Measurements from ENCODE around the gene APOO. TPM values are rescaled to one million over a fixed set of nuclear protein-coding genes. Genes with fewer than 3 reads are reported as not detected.
"Not testable (repeated sequence)": the region's sequence is repeated elsewhere in the genome, so short reads cannot be mapped to it uniquely, and the experiment has no call there.

Gene APOO
- total RNA-seq, 2 experiments from 2014 or later, result 23.8 to 24.2 TPM

- H3K4me1 Mint-ChIP-seq, result no peaks in the 10 kb centered on the region
- H3K36me3 Mint-ChIP-seq, result peaks cover 13% of the 10 kb centered on the region
- no peak overlapping the region for H3K27ac Mint-ChIP-seq
- H3K4me3 Mint-ChIP-seq, result no peak overlapping the region
- POLR2A ChIA-PET, result interaction anchor here (0.5 kb wide), 1 partner anchor 186 kb away, joined by 3 read pairs; no protein-coding TSS in a partner anchor
- ATAC-seq (ENCODE audit: low read depth) (no peak), DNase-seq (no peak)
- no peaks in the 10 kb centered on the region for H3K9me3 Mint-ChIP-seq
- H3K27me3 Mint-ChIP-seq, result no peaks in the 10 kb centered on the region
Measured at GRCh38 chrX:23870041-23870440, 37.7 kb downstream of the APOO start.

- peaks cover 11% of the 10 kb centered on the region for H3K36me3 Mint-ChIP-seq
- no peak overlapping the region for H3K4me3 Mint-ChIP-seq
- ATAC-seq (ENCODE audit: low read depth) (no peak), DNase-seq (no peak)
- no peaks in the 10 kb centered on the region for H3K4me1 Mint-ChIP-seq
- POLR2A ChIA-PET, result interaction anchor here (0.5 kb wide), 1 partner anchor 118 kb away, joined by 3 read pairs; no protein-coding TSS in a partner anchor
- H3K9me3 Mint-ChIP-seq, result no peaks in the 10 kb centered on the region
- H3K27ac Mint-ChIP-seq, result no peak overlapping the region
- H3K27me3 Mint-ChIP-seq, result no peaks in the 10 kb centered on the region
Measured at GRCh38 chrX:23864742-23865326, 42.9 kb downstream of the APOO start.

- DNase-seq; H3K9me3 Mint-ChIP-seq; H3K4me1 Mint-ChIP-seq; ATAC-seq (ENCODE audit: low read depth); H3K27me3 Mint-ChIP-seq; H3K4me3 Mint-ChIP-seq: not testable (repeated sequence)
- peaks cover 11% of the 10 kb centered on the region for H3K36me3 Mint-ChIP-seq
- peak overlapping the region; percentile 38 for H3K27ac Mint-ChIP-seq
- POLR2A ChIA-PET, result interaction anchor here (0.5 to 1.2 kb wide), 3 partner anchors 37 to 78 kb away, joined by 5 to 6 read pairs (median 6); partner anchors contain the start of gene SAT1
Measured at GRCh38 chrX:23861952-23862351, 45.8 kb downstream of the APOO start.

- no peak overlapping the region for H3K4me3 Mint-ChIP-seq
- H3K4me1 Mint-ChIP-seq, result no peaks in the 10 kb centered on the region
- peak overlapping the region; percentile 78 for H3K27ac Mint-ChIP-seq
- no peaks in the 10 kb centered on the region for H3K9me3 Mint-ChIP-seq
- H3K36me3 Mint-ChIP-seq, result peaks cover 13% of the 10 kb centered on the region
- H3K27me3 Mint-ChIP-seq, result no peaks in the 10 kb centered on the region
- ATAC-seq (ENCODE audit: low read depth) (peak; percentile 92), DNase-seq (no peak)
- POLR2A ChIA-PET, result interaction anchor here (1.0 to 1.2 kb wide), 2 partner anchors 45 to 78 kb away, joined by 5 to 6 read pairs; partner anchors contain the start of gene SAT1
Measured at GRCh38 chrX:23861215-23861896, 46.4 kb downstream of the APOO start.

DNA sequence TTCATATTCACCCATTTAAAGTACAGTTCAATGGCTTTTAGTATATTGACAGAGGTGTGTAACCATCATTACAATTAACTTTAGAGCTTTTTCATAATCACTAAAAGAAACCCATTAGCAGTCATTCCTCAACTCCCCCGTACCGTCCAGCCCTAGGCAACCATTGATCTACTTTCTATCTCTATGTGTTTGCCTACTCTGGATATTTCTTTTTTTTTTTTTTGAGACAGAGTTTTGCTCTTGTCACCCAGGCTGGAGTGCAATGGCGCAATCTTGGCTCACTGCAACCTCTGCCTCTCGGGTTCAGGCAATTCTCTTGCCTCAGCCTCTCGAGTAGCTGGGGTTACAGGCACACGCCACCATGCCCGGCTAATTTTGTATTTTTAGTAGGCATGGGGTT, 48.5 kb downstream of the APOO start:
- H3K27me3 Mint-ChIP-seq; H3K9me3 Mint-ChIP-seq; H3K4me1 Mint-ChIP-seq; H3K4me3 Mint-ChIP-seq; ATAC-seq (ENCODE audit: low read depth); DNase-seq; POLR2A ChIA-PET; H3K27ac Mint-ChIP-seq: not testable (repeated sequence)
- H3K36me3 Mint-ChIP-seq, result peaks cover 11% of the 10 kb centered on the region

- no peaks in the 10 kb centered on the region for H3K9me3 Mint-ChIP-seq
- H3K27me3 Mint-ChIP-seq, result no peaks in the 10 kb centered on the region
- ATAC-seq (ENCODE audit: low read depth) (no peak), DNase-seq (no peak)
- POLR2A ChIA-PET, result no interaction called here
- peaks cover 8% of the 10 kb centered on the region for H3K36me3 Mint-ChIP-seq
- no peaks in the 10 kb centered on the region for H3K4me1 Mint-ChIP-seq
- H3K27ac Mint-ChIP-seq, result no peak overlapping the region
- no peak overlapping the region for H3K4me3 Mint-ChIP-seq
Measured at GRCh38 chrX:23857935-23858334, 49.8 kb downstream of the APOO start.

DNA sequence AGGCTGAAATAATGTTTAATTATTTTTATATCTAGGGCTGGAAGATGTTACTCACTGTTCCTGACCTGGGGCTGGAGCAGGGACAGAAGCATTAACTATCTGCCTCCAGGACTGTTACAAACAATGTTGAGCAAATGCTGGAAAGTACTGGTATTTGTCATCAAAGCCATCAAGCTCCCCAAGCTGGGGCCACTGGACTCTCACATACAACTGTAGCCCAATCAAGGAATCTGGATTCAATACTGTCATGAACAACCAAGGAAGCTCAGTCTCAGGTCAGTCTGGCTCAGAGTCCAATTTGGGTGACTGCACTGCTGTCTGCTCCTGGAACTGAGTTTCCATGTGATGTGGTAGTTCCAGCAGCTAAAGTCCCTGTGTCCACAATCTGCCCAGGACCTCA, 50.4 kb downstream of the APOO start:
- DNase-seq (no peak), ATAC-seq (ENCODE audit: low read depth) (no peak)
- H3K27ac Mint-ChIP-seq, result no peak overlapping the region
- POLR2A ChIA-PET, result no interaction called here
- no peaks in the 10 kb centered on the region for H3K4me1 Mint-ChIP-seq
- H3K36me3 Mint-ChIP-seq, result peaks cover 8% of the 10 kb centered on the region
- H3K9me3 Mint-ChIP-seq, result no peaks in the 10 kb centered on the region
- no peaks in the 10 kb centered on the region for H3K27me3 Mint-ChIP-seq
- H3K4me3 Mint-ChIP-seq, result no peak overlapping the region

DNA sequence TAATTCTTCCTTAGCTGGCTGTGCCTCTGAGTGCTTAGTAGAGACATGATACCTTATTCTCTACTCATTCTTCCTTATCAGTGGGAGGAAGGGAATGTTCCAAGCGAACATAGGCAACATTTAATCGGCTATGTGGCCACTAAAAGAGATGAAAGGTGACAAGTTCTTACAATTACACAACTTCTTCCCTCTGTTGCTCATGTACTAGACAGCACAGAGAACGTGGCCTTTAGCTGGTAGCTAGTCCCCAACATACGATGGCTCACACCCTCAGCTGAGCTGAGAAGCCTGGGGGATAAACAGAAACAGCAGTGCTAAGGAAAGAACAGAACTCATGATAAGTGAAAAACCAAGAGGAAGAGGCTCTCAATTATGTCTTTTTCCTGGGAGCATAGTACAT, 52.2 kb downstream of the APOO start:
- Mint-ChIP-seq H3K4me1 (no peaks in the 10 kb centered on the region), H3K27me3 (no peaks in the 10 kb centered on the region), H3K9me3 (no peaks in the 10 kb centered on the region), H3K36me3 (peaks cover 2% of the 10 kb centered on the region), H3K27ac (no peak overlapping the region), H3K4me3 (no peak overlapping the region)
- POLR2A ChIA-PET, result no interaction called here
- no peak for ATAC-seq (ENCODE audit: low read depth)
- no peak for DNase-seq

DNA sequence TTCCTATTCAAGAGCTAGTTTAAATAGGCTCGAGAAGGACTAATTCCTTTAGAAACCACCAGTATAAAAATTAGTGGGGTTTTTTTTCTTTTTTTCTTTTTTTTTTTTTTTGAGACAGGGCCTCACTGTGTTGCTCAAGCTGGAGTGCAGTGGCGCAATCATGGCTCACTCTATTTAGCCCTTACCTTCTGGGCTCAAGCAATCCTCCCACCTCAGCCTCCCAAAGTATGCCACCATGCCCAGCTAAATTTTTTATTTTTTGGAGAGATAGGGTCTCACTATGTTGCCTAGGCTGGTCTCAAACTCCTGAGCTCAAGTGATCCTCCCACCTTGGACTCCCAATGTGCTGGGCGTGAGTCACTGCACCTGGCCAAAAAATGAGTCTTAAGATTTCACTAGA, 52.8 kb downstream of the APOO start:
- no peaks in the 10 kb centered on the region for H3K9me3 Mint-ChIP-seq
- H3K27me3 Mint-ChIP-seq, result no peaks in the 10 kb centered on the region
- ATAC-seq (ENCODE audit: low read depth) (no peak), DNase-seq (no peak)
- no peak overlapping the region for H3K4me3 Mint-ChIP-seq
- H3K27ac Mint-ChIP-seq, result no peak overlapping the region
- no peaks in the 10 kb centered on the region for H3K4me1 Mint-ChIP-seq
- peaks cover 2% of the 10 kb centered on the region for H3K36me3 Mint-ChIP-seq
- POLR2A ChIA-PET, result no interaction called here

GRCh38 chrX:23854122-23854521, 53.6 kb downstream of the APOO start:
- POLR2A ChIA-PET, result no interaction called here
- peaks cover 2% of the 10 kb centered on the region for H3K36me3 Mint-ChIP-seq
- H3K9me3 Mint-ChIP-seq, result no peaks in the 10 kb centered on the region
- ATAC-seq (ENCODE audit: low read depth) (no peak), DNase-seq (no peak)
- H3K27me3 Mint-ChIP-seq, result no peaks in the 10 kb centered on the region
- H3K27ac Mint-ChIP-seq, result no peak overlapping the region
- H3K4me3 Mint-ChIP-seq, result no peak overlapping the region
- no peaks in the 10 kb centered on the region for H3K4me1 Mint-ChIP-seq

DNA sequence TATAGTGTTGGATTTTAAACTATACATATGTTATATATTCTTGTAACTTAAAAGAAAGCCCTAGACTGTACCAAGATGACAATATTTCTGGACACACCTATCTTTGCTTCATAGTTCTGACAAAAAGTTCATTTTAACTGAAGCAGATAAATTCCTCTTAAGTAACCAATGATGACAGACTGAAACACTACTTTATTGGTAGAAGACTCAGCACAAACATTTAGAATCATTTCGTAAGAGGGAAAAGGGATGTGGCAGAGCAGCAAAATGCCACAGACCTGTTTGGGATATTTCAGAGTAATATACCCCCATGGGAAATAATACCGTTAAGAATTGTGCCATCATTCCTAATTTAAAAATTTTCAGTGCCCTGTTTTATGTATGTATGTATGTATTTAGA, 56.2 kb downstream of the APOO start:
- Mint-ChIP-seq H3K9me3 (no peaks in the 10 kb centered on the region), H3K27me3 (no peaks in the 10 kb centered on the region), H3K27ac (no peak overlapping the region), H3K4me1 (no peaks in the 10 kb centered on the region), H3K36me3 (no peaks in the 10 kb centered on the region), H3K4me3 (no peak overlapping the region)
- ATAC-seq (ENCODE audit: low read depth) (no peak), DNase-seq (no peak)
- POLR2A ChIA-PET, result no interaction called here

DNA sequence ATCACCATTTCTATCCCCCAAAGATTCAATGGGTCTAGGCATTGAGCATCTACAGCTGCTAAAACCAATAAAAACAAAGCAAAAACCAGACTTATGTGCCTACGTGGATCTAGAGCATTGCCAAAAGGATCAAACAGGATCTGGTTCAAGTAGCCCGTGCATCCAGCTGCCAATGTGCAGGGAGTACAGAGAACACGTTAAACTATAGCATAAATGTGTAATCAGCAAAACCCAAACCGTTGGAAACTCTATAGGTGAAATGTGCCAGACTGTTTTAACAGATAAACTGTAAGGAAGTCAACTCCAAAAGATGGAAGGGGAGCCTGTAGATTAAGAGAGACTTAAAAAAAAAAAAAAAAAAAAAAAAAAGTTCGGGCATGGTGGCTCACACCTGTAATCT, 58.5 kb downstream of the APOO start:
- Mint-ChIP-seq H3K36me3 (no peaks in the 10 kb centered on the region), H3K27me3 (no peaks in the 10 kb centered on the region), H3K4me1 (no peaks in the 10 kb centered on the region), H3K9me3 (no peaks in the 10 kb centered on the region), H3K4me3 (no peak overlapping the region), H3K27ac (no peak overlapping the region)
- POLR2A ChIA-PET, result no interaction called here
- DNase-seq, result no peak
- no peak for ATAC-seq (ENCODE audit: low read depth)

DNA sequence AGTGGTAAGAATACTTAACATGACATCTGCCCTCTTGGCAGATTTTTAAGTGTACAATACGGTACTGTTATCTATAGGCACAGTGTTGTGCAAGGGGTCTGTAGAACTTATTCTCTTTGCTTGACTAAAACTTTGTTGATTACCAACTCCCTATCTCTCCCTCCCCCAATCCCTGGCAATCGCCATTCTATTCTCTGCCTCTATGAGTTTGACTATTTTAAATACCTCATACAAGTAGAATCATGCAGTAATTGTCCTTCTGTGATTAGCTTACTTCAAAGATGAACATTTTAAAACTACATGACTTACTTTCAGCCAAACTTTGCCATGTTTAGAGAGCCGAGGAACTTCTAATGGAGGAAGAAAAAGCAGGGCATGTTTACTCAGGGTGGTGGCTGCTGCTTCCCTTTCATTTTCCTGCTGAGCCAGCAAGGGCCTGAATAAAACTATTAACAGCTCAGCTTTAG, 62.4 kb downstream of the APOO start:
- no peaks in the 10 kb centered on the region for H3K27me3 Mint-ChIP-seq
- ATAC-seq (ENCODE audit: low read depth), result no peak
- DNase-seq, result no peak
- H3K4me1 Mint-ChIP-seq, result no peaks in the 10 kb centered on the region
- POLR2A ChIA-PET, result no interaction called here
- peaks cover 1% of the 10 kb centered on the region for H3K36me3 Mint-ChIP-seq
- H3K4me3 Mint-ChIP-seq, result no peak overlapping the region
- H3K9me3 Mint-ChIP-seq, result no peaks in the 10 kb centered on the region
- no peak overlapping the region for H3K27ac Mint-ChIP-seq

DNA sequence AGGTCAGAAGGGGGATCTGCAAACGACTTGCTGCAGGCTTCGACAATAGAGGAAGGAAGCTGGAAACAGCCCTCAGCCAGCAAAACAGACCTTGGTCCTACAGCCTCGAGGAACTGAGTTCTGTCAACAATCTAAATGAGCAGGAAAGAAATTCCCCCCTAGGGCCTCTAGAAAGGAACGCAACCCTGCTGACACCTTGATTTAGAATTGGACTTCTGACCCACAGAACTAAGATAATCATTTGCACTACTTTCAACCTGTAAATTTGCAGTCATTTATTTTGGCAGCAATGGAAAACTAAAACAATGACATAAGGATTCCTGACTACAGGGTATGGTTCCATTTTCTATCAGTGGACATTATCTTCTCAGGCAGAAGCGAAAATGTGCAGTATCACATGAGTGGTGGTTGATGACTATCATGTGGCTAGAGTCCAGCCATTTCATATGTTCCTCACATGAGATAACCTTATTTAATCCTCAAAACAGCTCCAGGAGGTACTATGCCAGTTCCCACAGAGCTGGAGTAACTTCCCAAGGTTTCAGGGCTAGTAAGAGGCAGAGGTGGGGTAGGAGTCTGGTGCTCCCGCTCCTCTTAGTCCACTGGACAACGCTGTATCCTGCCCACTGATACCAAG, 63.1 kb downstream of the APOO start:
- Mint-ChIP-seq H3K27ac (no peak overlapping the region), H3K27me3 (no peaks in the 10 kb centered on the region), H3K4me1 (no peaks in the 10 kb centered on the region), H3K9me3 (no peaks in the 10 kb centered on the region), H3K36me3 (peaks cover 1% of the 10 kb centered on the region), H3K4me3 (no peak overlapping the region)
- DNase-seq (no peak), ATAC-seq (ENCODE audit: low read depth) (no peak)
- POLR2A ChIA-PET, result no interaction called here

All from activated naive CD8-positive, alpha-beta T cell treated with anti-CD3 and anti-CD28 coated beads, Interleukin-2, amount 10 ng/mL, durations not matched to agents 7 days and 5 days (primary cell).